Large intestine (tissue), 3 donors: Measurements from ENCODE around the gene ZBTB26. TPM values are rescaled to one million over a fixed set of nuclear protein-coding genes. Genes with fewer than 3 reads are reported as not detected.
"Not testable (repeated sequence)": the region's sequence is repeated elsewhere in the genome, so short reads cannot be mapped to it uniquely, and the experiment has no call there.

Experiments
- DNase-seq, 2 donors: peaks; one replicate each; pipeline versions ENCODE4 v3.0.0 to v3.0.0-alpha.2; 2013
- H3K27ac ChIP-seq: one replicate; pipeline ENCODE4 v1.5.1; 2013; ENCODE audit warnings: low read length
- H3K27me3 ChIP-seq: 2 replicates; pipeline ENCODE4 v1.6.1; 2013; ENCODE audit warnings: low read length; ENCODE audit not compliant: control insufficient read depth, insufficient read depth
- H3K36me3 ChIP-seq: 2 replicates; pipeline ENCODE4 v1.6.1; 2013; ENCODE audit warnings: low read length; ENCODE audit not compliant: control insufficient read depth, insufficient read depth
- H3K4me1 ChIP-seq: one replicate; pipeline ENCODE4 v1.6.1; 2013; ENCODE audit warnings: low read length; ENCODE audit not compliant: control insufficient read depth, insufficient read depth
- H3K4me3 ChIP-seq: one replicate; pipeline ENCODE4 v1.5.1; 2013; ENCODE audit warnings: low read length
- H3K9me3 ChIP-seq: one replicate; pipeline ENCODE4 v1.6.1; 2013; ENCODE audit warnings: mild to moderate bottlenecking, low read depth, low read length, moderate library complexity; ENCODE audit not compliant: control insufficient read depth
- WGBS: methylation state at CpG from one replicate; pipeline ENCODE4 v1.1.5; 2013; ENCODE audit warnings: low lambda C conversion rate; ENCODE audit not compliant: insufficient coverage; 5-methylcytosine and 5-hydroxymethylcytosine counted together
- polyA plus RNA-seq: library from polyadenylated mRNA; unstranded; fragments of 120-200 nt; gene quantifications from one replicate; pipeline ENCODE4 v1.2.1, GENCODE V29; 2013

ZBTB26 gene
- polyA plus RNA-seq, 1 donor, result 11.4 TPM

DNA sequence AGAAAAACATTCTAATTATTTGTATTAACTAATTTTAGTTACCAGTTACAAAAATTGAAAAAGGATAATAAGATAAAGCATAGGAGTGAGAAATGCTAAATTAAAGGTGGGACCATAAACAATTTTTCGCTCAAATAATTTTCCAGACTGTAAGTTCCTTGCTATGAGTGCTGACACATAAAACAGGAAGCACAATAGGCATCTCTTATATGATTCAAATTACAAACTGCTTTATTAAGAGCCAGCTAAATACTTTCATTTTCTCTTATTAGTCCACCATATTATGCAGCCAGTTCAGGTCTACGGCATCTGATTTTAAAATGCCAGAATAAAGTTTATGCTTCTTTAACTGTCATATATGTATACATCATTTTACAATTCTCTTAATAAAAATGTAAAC lies 30.5 kb downstream of the ZBTB26 start:
- Histone ChIP-seq H3K4me1 (peaks cover 4% of the 10 kb centered on the region), H3K9me3 (no peaks in the 10 kb centered on the region), H3K4me3 (no peak overlapping the region), H3K27me3 (no peaks in the 10 kb centered on the region), H3K27ac (no peak overlapping the region), H3K36me3 (peaks cover 9% of the 10 kb centered on the region)
- 90% methylated on average over 2 of the region's 2 CpGs for WGBS
- no peak for DNase-seq

DNA sequence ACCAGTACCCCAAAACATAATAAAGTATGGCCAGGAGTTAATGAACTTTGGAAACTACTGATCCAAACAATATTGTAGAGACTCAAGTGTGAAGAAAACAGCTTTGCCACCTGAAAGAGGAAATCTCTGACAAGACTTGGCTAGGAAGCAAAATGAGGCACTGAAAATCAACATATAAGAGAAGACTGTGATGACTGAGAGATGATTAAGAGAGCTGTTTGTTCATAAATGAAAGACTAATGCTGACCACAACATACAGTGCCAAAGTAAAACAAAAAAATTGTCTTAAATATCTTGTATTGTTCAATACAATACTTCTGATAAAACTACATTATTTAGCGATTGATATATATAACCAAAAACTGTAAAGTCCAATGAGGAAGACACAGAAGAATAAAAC lies 33.3 kb downstream of the ZBTB26 start:
- no peaks in the 10 kb centered on the region for H3K9me3 ChIP-seq
- no peaks in the 10 kb centered on the region for H3K27me3 ChIP-seq
- WGBS, result no CpG with 5 or more reads among the region's 1 CpG
- H3K4me3 ChIP-seq, result no peak overlapping the region
- peaks cover 13% of the 10 kb centered on the region for H3K36me3 ChIP-seq
- no peak for DNase-seq
- no peaks in the 10 kb centered on the region for H3K4me1 ChIP-seq
- H3K27ac ChIP-seq, result no peak overlapping the region

DNA sequence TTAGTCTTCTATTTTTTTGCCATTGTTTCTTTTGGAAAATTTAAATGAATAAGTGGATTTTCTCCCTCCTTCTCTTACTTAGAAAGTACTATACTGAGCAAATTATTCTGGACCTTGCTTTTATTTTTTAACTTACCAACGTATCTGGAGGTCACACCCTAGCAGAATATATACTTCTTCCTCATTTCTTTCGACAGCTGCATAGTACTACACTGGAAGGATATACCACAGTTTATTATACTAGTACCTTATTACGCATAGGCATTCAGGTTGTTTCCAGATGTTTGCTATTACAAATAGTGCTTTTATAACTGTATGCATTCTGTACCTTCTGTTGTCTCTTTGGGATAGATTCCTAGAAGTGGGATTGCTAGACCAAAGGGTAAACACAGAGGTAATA lies 42.8 kb downstream of the ZBTB26 start:
- no peaks in the 10 kb centered on the region for H3K4me1 ChIP-seq
- H3K27ac ChIP-seq, result no peak overlapping the region
- peaks cover 32% of the 10 kb centered on the region for H3K36me3 ChIP-seq
- no peaks in the 10 kb centered on the region for H3K27me3 ChIP-seq
- no peaks in the 10 kb centered on the region for H3K9me3 ChIP-seq
- DNase-seq, result no peak
- H3K4me3 ChIP-seq, result no peak overlapping the region
- WGBS, result no CpG with 5 or more reads among the region's 3 CpGs

DNA sequence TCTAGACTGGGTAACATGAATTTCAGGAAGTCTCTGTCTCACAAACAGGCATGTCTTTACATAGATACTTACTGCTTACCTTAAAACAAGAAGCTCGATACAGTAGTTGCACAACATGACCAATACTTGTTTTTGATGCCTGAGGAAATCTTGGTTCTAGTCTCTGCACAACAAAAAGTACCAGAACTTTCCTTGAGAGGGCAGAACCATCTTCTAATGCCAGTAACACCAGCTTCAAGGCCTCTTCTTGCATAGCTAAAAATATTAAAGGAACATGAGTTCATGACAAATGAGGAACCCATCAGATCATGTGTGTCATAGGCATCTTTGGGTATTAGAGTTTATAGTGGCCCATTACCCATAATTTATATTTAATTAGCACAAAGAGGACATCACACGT lies 48.2 kb downstream of the ZBTB26 start:
- 100% methylated on average over 1 of the region's 2 CpGs for WGBS
- H3K27ac ChIP-seq, result no peak overlapping the region
- no peak overlapping the region for H3K4me3 ChIP-seq

DNA sequence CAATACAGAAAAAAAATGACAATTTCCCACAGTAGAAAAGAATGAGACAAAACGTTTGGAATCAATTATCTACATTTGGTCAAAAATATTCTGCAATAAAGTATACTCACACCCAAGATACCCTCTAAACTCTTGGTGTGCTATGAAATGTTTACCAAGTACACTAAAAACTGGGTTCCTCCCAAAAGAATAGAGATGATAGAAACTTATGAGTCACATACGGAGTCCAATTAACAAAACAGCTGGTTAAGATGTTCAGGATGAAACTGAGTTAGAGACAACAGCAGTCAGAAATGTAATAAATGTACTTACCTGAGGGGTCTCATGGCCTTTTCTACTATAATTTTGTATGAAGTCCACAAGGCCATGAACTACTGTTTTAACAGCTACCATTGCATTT lies 51.9 kb downstream of the ZBTB26 start:
- Histone ChIP-seq H3K9me3 (no peaks in the 10 kb centered on the region), H3K27me3 (no peaks in the 10 kb centered on the region), H3K4me3 (no peak overlapping the region), H3K27ac (no peak overlapping the region), H3K4me1 (no peaks in the 10 kb centered on the region), H3K36me3 (peaks cover 56% of the 10 kb centered on the region)
- WGBS, result no CpG with 5 or more reads among the region's 2 CpGs
- DNase-seq, result no peak

More for the DNA sequence above, 48.2 kb downstream of the ZBTB26 start:
- Histone ChIP-seq H3K9me3 (no peaks in the 10 kb centered on the region), H3K36me3 (peaks cover 36% of the 10 kb centered on the region), H3K4me1 (no peaks in the 10 kb centered on the region), H3K27me3 (no peaks in the 10 kb centered on the region)
- no peak for DNase-seq

DNA sequence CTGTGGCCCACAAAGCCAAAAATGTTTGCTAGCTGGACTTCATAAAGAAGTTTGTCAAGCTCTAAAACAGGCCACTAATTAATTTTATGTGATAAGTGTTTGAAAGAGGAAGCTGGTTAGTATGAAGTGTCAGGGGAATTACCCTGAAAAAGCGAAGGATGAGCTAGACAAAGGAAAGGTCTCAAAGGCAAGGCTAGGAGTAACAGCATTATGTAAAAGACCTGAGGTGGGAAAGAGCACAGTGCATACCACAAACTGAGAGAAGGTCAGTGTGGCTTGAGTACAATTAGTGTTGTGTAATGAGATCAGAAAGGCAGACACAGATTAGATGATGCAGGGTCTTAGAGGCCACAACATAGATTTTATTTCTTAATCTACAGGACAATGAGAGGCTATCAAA lies 55.8 kb downstream of the ZBTB26 start:
- Histone ChIP-seq H3K27me3 (no peaks in the 10 kb centered on the region), H3K9me3 (no peaks in the 10 kb centered on the region), H3K36me3 (peaks cover 66% of the 10 kb centered on the region), H3K4me3 (no peak overlapping the region), H3K4me1 (no peaks in the 10 kb centered on the region), H3K27ac (no peak overlapping the region)
- DNase-seq, result no peak
- WGBS, result 100% methylated on average over 1 of the region's 1 CpG

DNA sequence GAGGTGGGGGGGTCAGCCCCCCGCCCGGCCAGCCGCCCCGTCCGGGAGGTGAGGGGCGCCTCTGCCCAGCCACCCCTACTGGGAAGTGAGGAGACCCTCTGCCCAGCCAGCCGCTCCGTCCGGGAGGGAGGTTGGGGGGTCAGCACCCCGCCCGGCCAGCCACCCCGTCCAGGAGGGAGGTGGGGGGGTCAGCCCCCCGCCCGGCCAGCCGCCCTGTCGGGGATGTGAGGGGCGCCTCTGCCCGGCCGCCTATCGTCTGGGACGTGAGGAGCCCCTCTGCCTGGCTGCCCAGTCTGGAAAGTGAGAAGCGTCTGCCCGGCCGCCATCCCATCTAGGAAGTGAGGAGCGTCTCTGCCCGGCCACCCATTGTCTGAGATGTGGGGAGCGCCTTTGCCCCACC lies 64.0 kb downstream of the ZBTB26 start:
- peaks cover 29% of the 10 kb centered on the region for H3K36me3 ChIP-seq
- no CpG with 5 or more reads among the region's 27 CpGs for WGBS
- DNase-seq, H3K4me1 ChIP-seq, H3K4me3 ChIP-seq, H3K27ac ChIP-seq, H3K27me3 ChIP-seq, H3K9me3 ChIP-seq: not testable (repeated sequence)

DNA sequence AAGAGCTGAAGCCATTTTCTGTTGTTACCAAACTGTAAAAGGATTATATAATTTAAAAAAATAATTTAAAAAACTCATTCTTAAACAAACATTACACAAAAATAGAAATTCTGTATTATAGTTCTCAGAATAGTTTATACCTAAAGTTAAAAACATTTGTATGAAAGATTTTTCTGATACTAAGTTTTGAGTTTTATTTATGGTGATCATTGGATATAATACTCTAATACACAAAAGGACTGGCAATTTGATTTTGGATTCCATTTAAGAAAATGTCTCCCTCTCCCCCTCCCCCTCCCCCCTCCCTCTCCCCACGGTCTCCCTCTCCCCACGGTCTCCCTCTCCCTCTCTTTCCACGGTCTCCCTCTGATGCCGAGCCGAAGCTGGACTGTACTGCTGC lies 65.2 kb downstream of the ZBTB26 start:
- Histone ChIP-seq H3K36me3 (peaks cover 22% of the 10 kb centered on the region), H3K4me1 (no peaks in the 10 kb centered on the region), H3K9me3 (no peaks in the 10 kb centered on the region), H3K27me3 (no peaks in the 10 kb centered on the region), H3K27ac (no peak overlapping the region), H3K4me3 (no peak overlapping the region)
- WGBS, result no CpG with 5 or more reads among the region's 5 CpGs
- no peak for DNase-seq

Other genes with a start within 250 kb of the ZBTB26 start
- gene OR1L4, start 207.5 kb downstream of the ZBTB26 start, polyA plus RNA-seq, result not detected
- not detected for gene OR1L6, start 189.2 kb downstream of the ZBTB26 start, polyA plus RNA-seq
- gene OR5C1, start 142.6 kb downstream of the ZBTB26 start, polyA plus RNA-seq, result not detected
- not detected for gene OR1K1, start 131.4 kb downstream of the ZBTB26 start, polyA plus RNA-seq
- 19.0 TPM for gene PDCL, start 102.9 kb downstream of the ZBTB26 start, polyA plus RNA-seq
- gene RC3H2, start 26.2 kb downstream of the ZBTB26 start, polyA plus RNA-seq, result 27.1 TPM
- gene ZBTB6, start 18.2 kb downstream of the ZBTB26 start, polyA plus RNA-seq, result 11.6 TPM
- gene RABGAP1, start 9.5 kb upstream of the ZBTB26 start, polyA plus RNA-seq, result 38.3 TPM
- gene GPR21, start 102.2 kb upstream of the ZBTB26 start, polyA plus RNA-seq, result 0.24 TPM